ENCODE measurements around the gene LRRC28. TPM values are rescaled to one million over a fixed set of nuclear protein-coding genes. Genes with fewer than 3 reads are reported as not detected.
A peak's percentile ranks its signal among the peaks of the same experiment; 100 is the strongest.

LRRC28 gene
- total RNA-seq, 1 donor from 2014 or later, result 20.3 TPM

DNA sequence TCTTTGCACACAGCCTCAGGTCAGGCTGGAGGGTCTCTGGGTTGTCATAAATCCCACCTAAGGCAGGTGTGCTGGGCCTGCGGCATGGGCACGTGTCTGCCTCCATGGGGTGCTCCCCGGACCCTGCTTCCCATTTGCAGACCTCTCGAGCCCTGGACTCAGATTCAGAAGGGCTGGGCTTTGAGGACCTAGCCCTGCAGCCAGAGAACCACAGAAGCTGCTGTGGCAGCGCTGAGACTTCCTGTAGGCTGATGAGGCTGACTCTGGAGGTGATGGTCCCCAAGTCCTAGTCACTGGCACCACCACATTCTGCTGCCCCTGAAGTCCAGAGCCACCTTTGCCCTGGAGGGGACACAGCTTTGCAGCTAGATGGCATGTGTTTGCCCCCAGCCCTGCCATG is 156.4 kb downstream of the LRRC28 start:
- H3K4me3 ChIP-seq, result no peak overlapping the region
- no peaks in the 10 kb centered on the region for H3K36me3 ChIP-seq
- H3K27ac ChIP-seq, result peak overlapping the region; percentile 11
- H3K4me1 ChIP-seq, result peaks cover 18% of the 10 kb centered on the region
- TF ChIP-seq, protein P1, sequence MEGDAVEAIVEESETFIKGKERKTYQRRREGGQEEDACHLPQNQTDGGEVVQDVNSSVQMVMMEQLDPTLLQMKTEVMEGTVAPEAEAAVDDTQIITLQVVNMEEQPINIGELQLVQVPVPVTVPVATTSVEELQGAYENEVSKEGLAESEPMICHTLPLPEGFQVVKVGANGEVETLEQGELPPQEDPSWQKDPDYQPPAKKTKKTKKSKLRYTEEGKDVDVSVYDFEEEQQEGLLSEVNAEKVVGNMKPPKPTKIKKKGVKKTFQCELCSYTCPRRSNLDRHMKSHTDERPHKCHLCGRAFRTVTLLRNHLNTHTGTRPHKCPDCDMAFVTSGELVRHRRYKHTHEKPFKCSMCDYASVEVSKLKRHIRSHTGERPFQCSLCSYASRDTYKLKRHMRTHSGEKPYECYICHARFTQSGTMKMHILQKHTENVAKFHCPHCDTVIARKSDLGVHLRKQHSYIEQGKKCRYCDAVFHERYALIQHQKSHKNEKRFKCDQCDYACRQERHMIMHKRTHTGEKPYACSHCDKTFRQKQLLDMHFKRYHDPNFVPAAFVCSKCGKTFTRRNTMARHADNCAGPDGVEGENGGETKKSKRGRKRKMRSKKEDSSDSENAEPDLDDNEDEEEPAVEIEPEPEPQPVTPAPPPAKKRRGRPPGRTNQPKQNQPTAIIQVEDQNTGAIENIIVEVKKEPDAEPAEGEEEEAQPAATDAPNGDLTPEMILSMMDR (IDR thresholded peaks at IDR 0.05), result no peak
- no peak for DNase-seq
- no peak for ATAC-seq
- H3K9me3 ChIP-seq, result no peaks in the 10 kb centered on the region
- H3K27me3 ChIP-seq, result no peaks in the 10 kb centered on the region
- intact Hi-C loops (cut with DNase I), result no loop called here

DNA sequence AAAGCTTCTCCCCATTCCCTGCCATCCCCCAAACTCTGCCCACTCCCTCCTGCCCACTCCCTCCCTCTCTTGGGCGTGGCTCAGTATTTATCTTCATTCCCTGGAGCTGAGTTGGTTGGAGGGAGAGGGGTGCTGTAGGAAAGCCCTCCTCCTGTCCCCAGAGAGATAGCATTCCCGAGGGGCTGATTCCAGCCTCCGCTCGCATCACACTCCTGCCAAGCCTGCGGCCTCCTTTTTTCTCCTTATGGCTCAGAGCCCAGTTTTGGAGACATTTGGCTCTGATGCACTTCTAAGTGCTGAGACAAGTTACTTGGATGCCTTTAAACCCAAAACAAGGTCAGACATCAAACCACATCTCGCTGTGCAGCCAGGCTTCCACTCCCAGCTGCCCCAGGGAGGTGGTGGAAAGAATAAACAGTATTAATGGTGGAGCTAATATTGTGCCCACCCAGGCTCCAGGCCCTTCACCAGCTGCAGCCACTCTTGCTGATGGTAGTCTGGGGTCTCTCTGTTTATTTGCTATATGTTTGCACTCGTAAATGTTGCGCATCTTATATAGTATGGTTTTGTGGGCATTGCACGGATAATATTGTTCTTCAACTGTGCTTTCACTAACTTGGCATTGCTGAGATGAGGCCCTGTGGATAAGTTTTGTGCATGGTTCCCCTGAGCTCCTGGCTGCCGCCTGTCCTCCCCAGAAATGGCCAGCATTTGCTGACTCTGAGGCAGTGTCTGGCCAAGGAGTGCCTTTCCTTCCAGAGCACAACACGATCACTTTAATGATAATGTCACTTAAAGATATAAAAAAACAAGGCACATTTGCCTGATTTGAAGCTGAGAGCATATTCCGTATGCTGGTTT is 157.2 kb downstream of the LRRC28 start:
- TF ChIP-seq, protein P1 (IDR thresholded peaks at IDR 0.05), result no peak
- no peaks in the 10 kb centered on the region for H3K27me3 ChIP-seq
- DNase-seq (peak; percentile 42), ATAC-seq (no peak)
- H3K36me3 ChIP-seq, result no peaks in the 10 kb centered on the region
- H3K9me3 ChIP-seq, result no peaks in the 10 kb centered on the region
- H3K4me3 ChIP-seq, result no peak overlapping the region
- intact Hi-C loops (cut with DNase I), result no loop called here
- H3K4me1 ChIP-seq, result peaks cover 18% of the 10 kb centered on the region
- peak overlapping the region; percentile 14 for H3K27ac ChIP-seq

DNA sequence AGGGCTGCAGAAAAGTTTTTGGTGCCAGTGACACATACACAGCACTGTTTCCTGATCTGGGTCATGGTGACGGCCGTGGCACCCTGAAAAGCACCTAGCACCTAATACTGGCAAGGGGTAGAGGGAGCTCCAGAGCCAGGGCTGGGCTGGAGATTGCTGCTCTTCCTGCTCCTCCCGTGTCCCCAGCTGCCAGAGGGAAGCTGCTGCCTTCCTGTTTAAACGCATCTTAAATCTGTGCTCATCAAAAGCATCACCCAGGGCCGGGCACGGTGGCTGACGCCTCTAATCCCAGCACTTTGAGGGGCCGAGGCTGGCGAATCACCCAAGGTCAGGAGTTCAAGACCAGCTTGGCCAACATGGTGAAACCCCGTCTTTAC is 157.8 kb downstream of the LRRC28 start:
- intact Hi-C loops (cut with DNase I), result no loop called here
- DNase-seq (peak; percentile 81), ATAC-seq (peak; percentile 92)
- Histone ChIP-seq H3K9me3 (no peaks in the 10 kb centered on the region), H3K4me1 (peaks cover 18% of the 10 kb centered on the region), H3K36me3 (no peaks in the 10 kb centered on the region), H3K27me3 (no peaks in the 10 kb centered on the region), H3K27ac (peak overlapping the region; percentile 14), H3K4me3 (no peak overlapping the region)
- TF ChIP-seq, protein P1 (IDR thresholded peaks at IDR 0.05), result peak; percentile 61

DNA sequence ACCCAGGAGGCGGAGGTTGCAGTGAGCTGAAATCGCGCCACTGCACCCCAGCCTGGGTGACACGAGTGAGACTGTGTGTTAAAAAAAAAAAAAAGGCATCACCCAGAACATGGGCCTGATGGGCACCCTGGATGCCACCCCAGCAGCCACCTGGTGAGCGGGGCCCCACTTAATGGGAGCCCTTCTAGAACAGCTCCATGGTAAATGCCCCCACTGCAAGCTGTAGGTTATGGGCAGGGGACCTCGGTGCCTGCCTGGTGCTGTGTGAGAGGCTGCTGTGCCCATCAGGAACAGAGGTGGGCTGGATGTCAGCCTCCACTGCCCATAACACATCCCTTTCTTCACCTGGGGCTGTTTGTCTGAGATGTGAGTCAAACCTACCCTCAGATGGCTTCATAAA is 158.3 kb downstream of the LRRC28 start:
- TF ChIP-seq, protein P1 (IDR thresholded peaks at IDR 0.05), result no peak
- DNase-seq, result peak; percentile 41
- H3K36me3 ChIP-seq, result no peaks in the 10 kb centered on the region
- no peak for ATAC-seq
- H3K4me1 ChIP-seq, result peaks cover 18% of the 10 kb centered on the region
- peak overlapping the region; percentile 14 for H3K27ac ChIP-seq
- H3K4me3 ChIP-seq, result no peak overlapping the region
- intact Hi-C loops (cut with DNase I), result no loop called here
- no peaks in the 10 kb centered on the region for H3K9me3 ChIP-seq
- no peaks in the 10 kb centered on the region for H3K27me3 ChIP-seq

DNA sequence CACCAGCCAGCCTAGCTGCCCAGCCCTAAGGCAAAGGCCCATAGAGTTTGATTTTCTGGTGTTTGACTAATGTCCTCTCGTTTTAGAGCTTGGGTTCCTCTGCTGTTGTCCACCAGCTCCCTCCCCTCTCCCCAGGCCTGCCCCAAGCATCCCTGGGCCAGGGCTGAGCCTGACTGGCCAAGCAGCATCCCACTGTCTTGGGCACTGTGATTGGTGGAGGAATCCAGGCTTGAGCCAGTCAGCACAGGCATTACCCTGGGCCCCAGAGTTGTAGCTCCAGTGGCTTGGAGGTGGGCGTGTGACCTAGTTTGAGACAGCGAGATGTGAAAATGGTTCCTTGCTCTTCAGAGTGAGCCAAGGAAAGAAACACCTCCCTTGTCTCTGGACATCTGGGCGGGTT is 159.2 kb downstream of the LRRC28 start:
- peak; percentile 43 for DNase-seq
- TF ChIP-seq, protein P1 (IDR thresholded peaks at IDR 0.05), result no peak
- no peak for ATAC-seq
- peaks cover 18% of the 10 kb centered on the region for H3K4me1 ChIP-seq
- no peaks in the 10 kb centered on the region for H3K9me3 ChIP-seq
- no peak overlapping the region for H3K4me3 ChIP-seq
- no peaks in the 10 kb centered on the region for H3K27me3 ChIP-seq
- intact Hi-C loops (cut with DNase I), result no loop called here
- H3K27ac ChIP-seq, result no peak overlapping the region
- H3K36me3 ChIP-seq, result no peaks in the 10 kb centered on the region
